Thyroid gland (tissue), 4 donors: ENCODE data around the gene CEP131. TPM values are rescaled to one million over a fixed set of nuclear protein-coding genes. Genes with fewer than 3 reads are reported as not detected.

Experiments
- DNase-seq, 2 donors: peaks; one replicate each; pipeline ENCODE4 v3.0.0-alpha.2; 2019
- H3K27ac ChIP-seq, 3 donors: fragments of 200-600 bp; sonication (generic); 1 replicate in 2 of 3; 2 replicates in 1 of 3; pipeline ENCODE4 v1.5.1; 2016 to 2019; ENCODE audit warnings: mild to moderate bottlenecking in 1 of 3, moderate library complexity in 1 of 3
- H3K27me3 ChIP-seq: fragments of 200-600 bp; sonication (generic); one replicate; pipeline ENCODE4 v1.5.1; 2019
- H3K36me3 ChIP-seq, 2 donors: fragments of 200-600 bp; sonication (generic); one replicate each; pipeline ENCODE4 v1.5.1; 2016 to 2019
- H3K4me1 ChIP-seq, 2 donors: fragments of 200-600 bp; sonication (generic); one replicate each; pipeline ENCODE4 v1.5.1; 2017 to 2019
- H3K4me3 ChIP-seq, 3 donors: fragments of 200-600 bp; sonication (generic); replicated peaks in 1 of 3; 1 replicate in 2 of 3; 2 replicates in 1 of 3; pipeline ENCODE4 v1.5.1; 2016; ENCODE audit warnings: mild to moderate bottlenecking in 1 of 3
- H3K9me3 ChIP-seq: fragments of 200-600 bp; sonication (generic); one replicate; pipeline ENCODE4 v1.5.1; 2017
- CTCF ChIP-seq, 6 experiments: fragments of 200-600 bp in 3 of 6; fragments of 450-650 bp in 3 of 6; sonication (generic) in 3 of 6; IDR thresholded peaks; one replicate each; pipeline ENCODE4 v1.5.1; 2016 to 2019; ENCODE audit warnings: antibody characterized with exemption in 6 of 6, mild to moderate bottlenecking in 2 of 6, inconsistent platforms in 1 of 6, moderate library complexity in 1 of 6
- POLR2A ChIP-seq, 2 donors: fragments of 450-650 bp; IDR thresholded peaks; one replicate each; pipeline ENCODE4 v1.6.1; 2017; ENCODE audit warnings: antibody characterized with exemption in 2 of 2, mild to moderate bottlenecking in 2 of 2, moderate library complexity in 1 of 2
- WGBS, 2 donors: methylation state at CpG; one replicate each; pipeline ENCODE4 v1.1.5; 2017; 5-methylcytosine and 5-hydroxymethylcytosine counted together
- intact Hi-C: fragments of 100-400 bp; cut with DNase I; formaldehyde crosslinking; loops from one replicate; pipeline ENCODE4 v1.15.1; 2023
- total RNA-seq, 4 donors: library from RNA; depleted of rRNA; stranded (reverse); fragments of >200 nt; gene quantifications; one replicate each; pipeline ENCODE4 v1.2.3, GENCODE V29; 2016

Gene CEP131
- total RNA-seq, 4 donors from 2014 or later = 6.9 to 12.0 (median 8.6) TPM

- intact Hi-C loops = no loop called here
- TF ChIP-seq CTCF (IDR thresholded peaks at IDR 0.05) (no peak), POLR2A (IDR thresholded peaks at IDR 0.05) (no peak)
- peaks cover 0 to 10% of the 10 kb centered on the region in 2 donors for H3K4me1 ChIP-seq
- H3K27ac ChIP-seq = no peak overlapping the region
- no peaks in the 10 kb centered on the region for H3K36me3 ChIP-seq
- no peak for DNase-seq
- no peaks in the 10 kb centered on the region for H3K9me3 ChIP-seq
- 77 to 80% methylated on average over 17 of the region's 17 CpGs for WGBS, 2 donors
- H3K27me3 ChIP-seq = no peaks in the 10 kb centered on the region
- H3K4me3 ChIP-seq = no peak overlapping the region
Observed at GRCh38 chr17:81153340-81153803, 69.4 kb downstream of the CEP131 start.

DNA sequence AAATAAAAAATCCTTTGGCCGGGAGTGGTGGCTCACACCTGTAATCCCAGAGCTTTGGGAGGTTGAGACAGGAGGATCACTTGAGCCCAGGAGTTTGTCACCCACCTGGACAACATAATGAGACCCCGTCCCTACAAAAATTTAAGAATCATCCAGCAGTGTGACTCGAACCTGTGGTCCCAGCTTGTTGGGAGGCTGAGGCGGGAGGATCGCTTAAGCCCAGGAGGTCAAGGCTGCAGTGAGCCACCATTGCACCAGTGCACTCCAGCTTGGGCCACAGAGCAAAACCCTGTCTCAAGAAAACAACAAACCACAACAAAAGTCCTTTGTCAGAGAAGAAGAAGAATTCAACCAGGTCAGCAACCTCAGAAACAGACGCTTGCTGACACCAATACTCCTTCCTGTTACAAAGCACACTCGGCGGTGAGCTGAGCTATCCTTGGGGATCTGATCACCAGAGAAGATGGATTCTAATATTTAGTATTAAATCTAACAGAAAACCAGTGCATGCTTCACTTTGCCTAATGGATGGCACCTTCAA is 70.4 kb downstream of the CEP131 start:
- Histone ChIP-seq H3K4me1 (peaks cover 0 to 10% of the 10 kb centered on the region in 2 donors), H3K9me3 (no peaks in the 10 kb centered on the region), H3K4me3 (no peak overlapping the region), H3K27ac (no peak overlapping the region), H3K36me3 (no peaks in the 10 kb centered on the region), H3K27me3 (no peaks in the 10 kb centered on the region)
- WGBS, 2 donors = 80 to 89% methylated on average over 8 of the region's 8 CpGs
- TF ChIP-seq POLR2A (IDR thresholded peaks at IDR 0.05) (no peak), CTCF (IDR thresholded peaks at IDR 0.05) (no peak)
- DNase-seq = no peak
- intact Hi-C loops = no loop called here

GRCh38 chr17:81151278-81151677 is 71.5 kb downstream of the CEP131 start:
- 84 to 94% methylated on average over 5 to 7 of the region's 13 CpGs for WGBS, 2 donors
- Histone ChIP-seq H3K4me1 (peaks cover 0 to 10% of the 10 kb centered on the region in 2 donors), H3K27me3 (no peaks in the 10 kb centered on the region), H3K36me3 (no peaks in the 10 kb centered on the region), H3K9me3 (no peaks in the 10 kb centered on the region), H3K4me3 (no peak overlapping the region), H3K27ac (no peak overlapping the region)
- DNase-seq = no peak
- TF ChIP-seq POLR2A (IDR thresholded peaks at IDR 0.05) (no peak), CTCF (IDR thresholded peaks at IDR 0.05) (no peak)
- intact Hi-C loops = no loop called here

GRCh38 chr17:81150377-81151077 is 72.2 kb downstream of the CEP131 start:
- Histone ChIP-seq H3K4me1 (peaks cover 0 to 10% of the 10 kb centered on the region in 2 donors), H3K27me3 (no peaks in the 10 kb centered on the region), H3K27ac (no peak overlapping the region), H3K9me3 (no peaks in the 10 kb centered on the region), H3K4me3 (no peak overlapping the region), H3K36me3 (no peaks in the 10 kb centered on the region)
- 53% methylated on average over 8 to 13 of the region's 14 CpGs for WGBS, 2 donors
- intact Hi-C loops = no loop called here
- no peak for DNase-seq
- no peak for TF ChIP-seq POLR2A (IDR thresholded peaks at IDR 0.05)
- TF ChIP-seq CTCF (IDR thresholded peaks at IDR 0.05) = no peak

- H3K27me3 ChIP-seq = no peaks in the 10 kb centered on the region
- H3K9me3 ChIP-seq = no peaks in the 10 kb centered on the region
- no peak for DNase-seq
- H3K4me1 ChIP-seq = peaks cover 0 to 10% of the 10 kb centered on the region in 2 donors
- TF ChIP-seq CTCF (IDR thresholded peaks at IDR 0.05) = no peak
- no peak for TF ChIP-seq POLR2A (IDR thresholded peaks at IDR 0.05)
- H3K27ac ChIP-seq = no peak overlapping the region
- H3K36me3 ChIP-seq = no peaks in the 10 kb centered on the region
- 83 to 86% methylated on average over 11 to 13 of the region's 14 CpGs for WGBS, 2 donors
- intact Hi-C loops = no loop called here
- H3K4me3 ChIP-seq = no peak overlapping the region
Observed at GRCh38 chr17:81148986-81149533, 73.7 kb downstream of the CEP131 start.
